Measurements from ENCODE around the gene MYRF.

Gene MYRF

DNA sequence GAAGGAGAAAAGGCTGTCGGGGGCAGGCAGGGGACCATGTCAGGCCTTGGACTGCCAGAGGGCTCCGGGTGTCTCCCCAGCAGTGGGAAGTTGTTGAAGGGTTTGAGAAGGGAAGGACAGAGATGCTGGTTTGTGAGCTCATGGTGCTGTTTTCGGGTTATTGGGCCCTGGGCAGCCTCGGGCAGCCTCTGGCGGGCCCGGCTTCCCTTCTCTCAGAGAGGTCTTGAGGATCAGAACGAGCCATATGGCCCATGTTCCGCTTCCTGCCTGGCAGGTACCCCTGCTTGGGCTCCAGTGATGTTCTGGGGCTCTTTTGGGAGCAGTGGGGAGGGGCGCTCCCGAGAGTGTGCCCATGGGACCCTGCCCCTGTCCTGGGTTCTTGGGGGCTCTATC is 9.8 kb downstream of the MYRF start:
- no peak for DNase-seq

DNA sequence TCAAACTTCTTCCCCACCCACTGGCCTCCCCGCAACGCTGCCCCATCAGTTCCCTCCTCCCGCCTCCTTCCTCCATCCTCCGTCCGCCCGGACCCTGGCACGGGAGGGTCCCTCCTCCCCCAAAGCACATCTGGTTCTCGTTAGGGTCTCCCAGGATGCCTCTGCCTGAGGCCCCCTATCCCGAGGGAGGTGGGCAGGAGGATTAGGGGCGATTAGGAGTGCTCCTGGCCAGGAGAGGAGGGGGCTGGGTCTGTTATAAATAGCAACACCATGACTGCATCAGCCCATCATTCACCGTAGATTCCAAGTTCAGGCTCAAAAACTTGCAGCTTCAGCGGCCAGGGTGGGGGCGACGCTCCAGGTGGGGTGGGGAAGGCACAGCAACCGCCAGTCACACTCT is 10.4 kb downstream of the MYRF start:
- no peak for DNase-seq

DNA sequence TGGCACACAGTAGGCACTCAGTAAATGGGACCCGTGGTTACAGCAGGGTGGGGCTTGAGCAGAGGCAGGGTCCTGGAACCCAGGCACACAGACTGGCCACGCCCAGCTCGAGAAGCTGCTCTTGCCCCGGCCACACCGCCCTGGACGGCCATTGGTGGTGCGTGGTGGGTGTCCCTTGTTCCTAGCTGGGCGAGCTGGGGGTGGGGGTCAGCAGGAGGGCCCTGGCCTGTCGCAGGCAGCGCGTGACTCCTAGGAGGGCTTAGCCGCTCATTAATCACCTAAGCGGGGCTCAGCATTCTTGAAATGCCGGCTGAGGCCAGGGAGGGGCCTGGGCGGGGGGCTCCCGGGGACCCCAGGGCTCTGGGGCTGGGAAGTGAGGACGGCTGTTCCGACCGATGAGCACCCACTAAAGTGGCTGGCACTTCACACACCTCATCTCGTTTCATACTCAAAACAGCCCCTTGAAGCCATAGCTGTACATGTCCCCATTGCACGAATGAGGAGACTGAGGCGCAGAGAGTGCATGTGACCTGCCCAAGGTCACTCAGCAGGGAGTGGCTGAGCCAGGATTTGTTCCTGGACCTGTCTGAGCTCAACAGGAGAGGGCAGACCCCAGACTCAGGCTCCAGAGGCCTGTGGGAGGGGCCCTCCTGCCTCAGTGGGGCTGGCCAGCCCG is 11.6 kb downstream of the MYRF start:
- no peak for DNase-seq

DNA sequence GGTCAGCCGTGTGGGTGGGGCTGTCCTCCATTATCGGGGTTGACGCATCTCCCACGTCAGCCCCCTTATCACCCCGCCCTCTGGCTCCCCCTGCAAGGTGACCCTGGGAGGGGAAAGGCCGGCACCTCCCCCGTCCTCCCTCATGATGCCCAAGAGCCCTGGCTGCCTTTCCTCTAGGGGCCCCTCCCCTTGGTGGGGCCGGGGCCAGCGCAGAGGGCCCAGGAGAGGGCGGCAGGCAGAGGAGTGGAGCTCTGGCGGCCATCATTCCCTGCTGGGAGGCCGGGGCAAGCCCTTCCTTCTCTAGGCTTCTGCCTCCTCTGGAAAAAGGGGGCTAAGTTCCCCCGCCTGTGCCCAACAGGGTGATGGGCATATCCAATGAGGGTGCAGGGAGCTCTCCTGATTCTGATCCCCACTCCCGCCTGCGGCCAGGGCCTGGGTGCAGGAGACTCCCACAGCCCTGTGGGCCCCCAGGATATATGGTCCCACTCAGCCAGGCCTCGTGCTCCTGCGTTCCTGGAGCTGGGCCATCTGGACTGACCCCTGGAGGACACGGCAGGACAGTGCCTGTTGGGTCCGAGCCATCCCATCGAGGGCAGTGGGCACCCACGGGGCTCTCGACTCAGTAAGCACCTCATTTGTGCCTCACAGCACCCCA is 12.3 kb downstream of the MYRF start:
- no peak for DNase-seq

DNA sequence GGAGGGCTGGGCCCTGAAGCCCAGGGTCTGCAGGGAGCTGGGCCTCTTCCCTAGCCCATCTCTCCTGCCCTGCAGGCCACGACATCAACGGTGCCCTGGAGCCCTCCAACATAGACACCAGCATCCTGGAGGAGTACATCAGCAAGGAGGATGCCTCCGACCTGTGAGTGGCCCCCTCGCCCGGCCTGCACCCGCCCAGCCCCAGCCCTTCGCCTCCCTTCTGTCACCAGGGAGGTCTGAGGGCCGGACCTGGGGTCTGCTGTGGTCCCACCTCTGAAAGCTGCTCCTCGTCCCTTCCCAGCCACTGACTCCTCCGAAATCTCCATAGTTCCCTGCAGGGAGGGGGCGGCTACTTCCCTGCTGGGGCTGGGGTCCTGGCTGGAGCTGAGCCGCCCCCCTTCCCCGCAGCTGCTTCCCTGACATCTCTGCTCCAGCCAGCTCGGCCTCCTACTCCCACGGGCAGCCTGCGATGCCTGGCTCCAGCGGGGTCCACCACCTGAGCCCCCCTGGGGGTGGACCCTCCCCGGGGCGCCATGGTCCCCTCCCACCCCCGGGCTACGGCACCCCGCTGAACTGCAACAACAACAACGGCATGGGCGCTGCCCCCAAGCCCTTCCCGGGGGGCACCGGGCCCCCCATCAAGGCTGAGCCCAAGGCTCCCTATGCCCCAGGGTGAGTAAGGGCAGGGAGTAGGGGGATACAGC is 13.3 kb downstream of the MYRF start:
- DNase-seq = no peak

DNA sequence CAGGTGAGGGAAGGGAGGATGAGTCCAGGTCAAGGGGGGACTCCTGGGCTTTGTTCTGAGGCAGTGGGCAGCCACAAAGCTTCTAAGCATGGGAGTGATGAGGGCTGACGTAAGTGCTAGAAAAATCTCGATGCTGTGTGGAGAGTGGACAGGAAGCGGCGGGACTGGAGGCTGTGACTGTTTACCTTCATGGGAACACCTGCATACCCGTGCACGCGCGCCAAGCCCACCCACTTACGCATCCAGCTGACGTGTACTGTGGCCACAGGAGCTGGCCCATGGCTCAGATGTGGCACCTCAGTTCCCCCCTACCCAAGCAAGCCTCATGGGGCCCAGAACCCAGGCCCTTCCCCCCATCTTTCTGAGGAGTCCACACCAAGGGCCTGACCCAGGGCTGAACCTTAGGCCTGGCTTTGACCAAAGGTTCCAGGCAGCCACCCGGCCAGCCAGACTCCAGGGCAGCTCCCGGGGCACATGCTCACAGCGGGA is 14.0 kb downstream of the MYRF start:
- DNase-seq = no peak

DNA sequence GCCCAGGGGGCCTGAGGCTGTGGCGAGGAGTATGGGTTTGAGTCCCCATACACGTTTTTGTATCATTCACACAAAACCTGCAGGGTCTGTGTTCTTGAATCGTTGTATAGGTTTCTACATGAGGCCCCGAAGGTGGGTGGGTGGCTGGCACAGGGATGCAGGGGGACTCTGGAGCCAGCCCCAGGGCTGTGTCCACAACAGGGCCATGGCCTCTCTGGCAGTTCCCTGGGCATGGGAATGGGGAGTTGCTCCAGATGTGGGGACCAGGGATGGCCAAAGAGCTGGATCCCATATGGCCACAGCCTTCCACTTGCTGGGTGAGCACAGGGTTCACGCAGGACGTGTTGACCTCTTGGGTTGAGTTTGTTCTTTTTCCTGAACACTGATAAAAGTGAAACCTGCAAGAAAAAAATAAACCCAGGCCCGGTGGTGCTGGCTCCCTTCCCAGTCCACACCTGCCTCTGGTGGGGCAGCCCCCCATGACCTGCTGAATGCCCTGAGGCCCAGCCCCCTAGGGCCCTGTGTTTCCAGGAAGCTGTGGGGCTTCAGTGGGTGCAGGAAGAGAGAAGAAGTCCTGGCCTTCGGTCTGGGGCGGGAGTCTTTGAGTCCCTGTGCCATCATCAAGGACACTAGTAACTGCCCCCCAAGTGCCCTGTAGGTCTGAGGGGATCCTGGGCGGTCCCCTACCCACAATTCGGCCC is 16.1 kb downstream of the MYRF start:
- DNase-seq = no peak

DNA sequence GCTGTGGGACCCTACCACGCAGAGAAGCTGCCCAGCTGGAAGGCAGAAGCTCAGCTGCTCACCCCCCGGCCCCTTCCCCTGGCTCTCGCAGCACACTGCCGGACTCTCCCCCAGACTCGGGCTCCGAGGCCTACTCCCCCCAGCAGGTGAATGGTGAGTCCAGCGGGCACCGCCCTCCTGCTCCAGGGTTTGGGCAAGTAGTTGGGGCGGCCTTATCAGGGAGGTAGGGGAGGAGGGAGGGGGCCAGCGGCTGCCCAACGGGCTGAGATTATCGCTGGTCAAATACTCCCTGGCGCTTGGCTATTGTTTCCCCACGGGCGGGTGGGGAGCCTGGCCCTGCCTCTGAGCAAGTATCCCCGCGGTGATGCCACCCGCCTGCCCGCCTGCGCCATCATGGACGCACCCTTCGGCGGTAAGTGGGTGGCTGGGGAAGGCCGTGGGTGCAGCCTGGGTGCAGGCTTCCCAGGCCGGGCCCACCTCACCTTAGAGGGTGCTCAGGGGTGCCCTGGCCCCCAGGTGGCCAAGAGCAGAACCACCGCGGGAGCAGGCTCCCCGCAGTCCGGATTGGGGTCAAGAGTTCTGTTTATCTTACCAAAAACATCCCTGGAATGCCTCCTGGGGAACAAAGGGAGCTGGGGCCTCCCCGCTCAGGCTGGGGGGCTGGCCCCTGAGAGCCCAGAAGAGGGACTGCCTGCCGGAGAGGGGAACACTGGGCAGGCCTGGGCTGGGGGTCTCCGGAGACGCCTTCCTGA is 16.9 kb downstream of the MYRF start:
- no peak for DNase-seq

DNA sequence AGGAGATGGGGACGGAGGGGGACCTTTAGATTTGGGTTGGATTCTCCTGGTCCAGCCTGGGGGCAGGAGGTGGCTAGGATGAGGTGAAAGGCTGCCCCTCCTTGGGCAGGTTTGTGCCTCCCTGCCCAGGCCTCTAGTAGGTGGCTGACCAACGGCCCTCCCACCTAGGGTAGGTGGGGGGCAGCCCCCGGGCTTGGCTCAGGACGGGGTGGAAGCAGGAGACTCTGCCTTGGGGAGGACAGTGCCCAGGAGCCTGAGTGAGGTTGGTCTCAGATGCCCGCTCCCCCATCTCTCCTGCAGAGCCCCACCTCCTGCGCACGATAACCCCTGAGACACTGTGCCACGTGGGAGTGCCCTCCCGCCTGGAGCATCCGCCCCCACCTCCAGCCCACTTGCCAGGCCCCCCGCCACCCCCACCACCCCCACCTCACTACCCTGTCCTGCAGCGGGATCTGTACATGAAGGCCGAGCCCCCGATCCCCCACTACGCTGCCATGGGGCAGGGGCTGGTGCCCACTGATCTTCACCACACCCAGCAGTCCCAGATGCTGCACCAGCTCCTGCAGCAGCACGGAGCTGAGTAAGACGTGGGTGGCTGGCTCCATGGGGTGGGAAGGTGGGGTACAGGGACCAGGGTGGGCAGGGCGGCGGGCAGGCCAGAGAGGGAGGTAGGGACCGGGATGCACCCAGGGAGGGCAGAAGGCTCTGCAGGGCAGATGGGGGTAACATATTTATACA is 17.7 kb downstream of the MYRF start:
- no peak for DNase-seq

DNA sequence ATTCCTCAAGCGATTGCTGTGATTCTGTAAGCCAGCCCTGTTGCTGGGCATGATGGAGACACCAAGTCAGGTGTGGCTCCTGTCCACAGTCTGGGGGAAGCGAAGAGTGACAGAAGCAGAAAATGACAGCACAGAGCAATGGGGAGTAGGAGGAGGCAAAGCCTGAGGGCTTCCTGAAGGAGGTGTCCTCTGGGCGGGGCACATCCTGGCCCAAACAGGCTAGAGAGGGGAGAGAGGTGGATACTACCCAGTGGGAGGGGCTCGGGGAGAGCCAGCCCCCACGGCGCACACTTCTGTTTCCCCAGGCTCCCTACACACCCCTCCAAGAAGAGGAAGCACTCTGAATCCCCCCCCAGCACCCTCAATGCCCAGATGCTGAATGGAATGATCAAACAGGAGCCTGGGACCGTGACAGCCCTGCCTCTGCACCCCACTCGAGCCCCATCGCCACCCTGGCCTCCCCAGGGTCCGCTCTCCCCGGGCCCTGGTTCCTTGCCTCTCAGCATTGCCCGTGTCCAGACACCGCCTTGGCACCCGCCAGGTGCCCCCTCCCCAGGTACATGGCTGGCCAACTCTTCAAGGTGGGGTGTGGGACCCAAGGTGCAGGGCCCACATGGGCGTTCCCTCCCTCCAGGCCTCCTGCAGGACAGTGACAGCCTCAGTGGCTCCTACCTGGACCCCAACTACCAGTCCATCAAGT is 18.9 kb downstream of the MYRF start:
- no peak for DNase-seq

DNA sequence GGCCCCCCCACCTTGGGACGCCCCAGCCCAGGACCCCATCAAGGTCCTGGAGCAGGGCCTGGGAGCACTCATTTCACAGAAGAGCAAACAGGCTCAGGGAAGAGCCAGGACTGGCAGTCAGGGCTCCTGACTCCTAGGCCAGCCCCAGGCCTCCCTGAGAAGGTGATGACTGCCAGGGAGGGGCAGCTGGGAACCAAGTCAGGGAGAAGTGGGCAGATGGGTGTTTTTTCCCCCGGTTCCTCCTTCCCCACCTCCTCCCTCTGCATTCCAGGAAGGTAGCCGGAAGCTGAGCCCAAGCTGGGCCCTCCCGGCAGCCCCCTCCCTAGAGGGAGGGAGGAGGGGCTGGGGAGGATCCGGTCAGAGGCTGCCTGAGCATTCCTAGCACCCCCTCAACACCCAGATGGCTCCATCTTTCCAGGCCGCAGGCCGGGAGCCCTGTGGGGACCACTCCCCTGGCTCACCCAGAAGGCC is 19.6 kb downstream of the MYRF start:
- DNase-seq = no peak

DNA sequence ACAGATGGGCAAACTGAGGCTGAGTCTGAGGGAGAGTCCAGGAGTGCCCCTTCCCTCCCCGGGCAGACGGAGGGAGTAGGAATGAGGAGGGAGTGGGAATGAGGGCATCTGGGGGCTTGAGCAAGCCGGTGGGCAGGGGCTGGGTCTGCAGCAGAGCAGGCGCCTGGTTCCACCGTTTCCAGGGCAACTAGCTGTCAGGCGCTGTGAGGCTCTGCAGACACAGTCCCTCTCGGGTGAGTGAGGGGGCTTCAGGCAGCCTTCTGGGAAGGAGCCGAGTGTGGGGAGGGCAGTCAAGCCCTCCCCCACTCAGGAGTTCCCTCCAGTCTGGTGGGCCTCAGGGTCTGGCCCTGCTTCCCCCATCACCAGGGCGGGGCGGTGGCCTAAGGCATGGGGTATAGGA is 20.9 kb downstream of the MYRF start:
- no peak for DNase-seq

DNA sequence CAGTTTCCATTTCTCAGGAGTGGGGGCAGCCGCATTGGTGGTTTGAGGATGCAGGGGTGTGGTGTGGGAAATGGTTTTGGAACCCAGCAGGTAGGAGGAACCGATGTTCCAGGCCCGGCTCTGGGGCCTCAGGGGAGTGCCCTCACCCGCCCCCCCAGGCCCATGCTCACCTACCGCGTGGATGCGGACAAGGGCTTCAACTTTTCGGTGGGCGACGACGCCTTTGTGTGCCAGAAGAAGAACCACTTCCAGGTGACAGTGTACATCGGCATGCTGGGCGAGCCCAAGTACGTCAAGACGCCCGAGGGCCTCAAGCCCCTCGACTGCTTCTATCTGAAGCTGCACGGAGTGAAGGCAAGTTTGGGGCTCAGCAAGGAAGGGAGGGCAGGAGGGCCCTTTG is 21.4 kb downstream of the MYRF start:
- DNase-seq = no peak

DNA sequence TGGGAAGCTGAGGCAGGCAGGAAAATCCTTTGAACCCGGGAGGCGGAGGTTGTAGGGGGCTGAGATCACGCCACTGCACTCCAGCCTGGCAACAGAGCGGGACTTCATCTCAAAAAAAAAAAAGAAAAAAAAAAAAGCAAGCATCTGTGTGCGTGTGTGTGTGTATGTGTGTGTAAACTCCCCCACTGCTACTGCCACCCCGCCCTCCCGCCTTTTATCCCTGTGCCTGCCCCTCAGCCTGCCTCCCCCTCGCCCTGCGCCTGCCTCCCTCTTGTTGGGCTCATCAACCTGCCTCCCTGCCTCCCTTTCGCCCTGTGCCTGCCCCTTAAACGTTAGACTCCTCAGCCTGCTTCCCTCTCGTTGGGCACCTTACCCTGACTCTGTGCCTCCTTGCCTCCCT is 22.0 kb downstream of the MYRF start:
- DNase-seq = no peak

DNA sequence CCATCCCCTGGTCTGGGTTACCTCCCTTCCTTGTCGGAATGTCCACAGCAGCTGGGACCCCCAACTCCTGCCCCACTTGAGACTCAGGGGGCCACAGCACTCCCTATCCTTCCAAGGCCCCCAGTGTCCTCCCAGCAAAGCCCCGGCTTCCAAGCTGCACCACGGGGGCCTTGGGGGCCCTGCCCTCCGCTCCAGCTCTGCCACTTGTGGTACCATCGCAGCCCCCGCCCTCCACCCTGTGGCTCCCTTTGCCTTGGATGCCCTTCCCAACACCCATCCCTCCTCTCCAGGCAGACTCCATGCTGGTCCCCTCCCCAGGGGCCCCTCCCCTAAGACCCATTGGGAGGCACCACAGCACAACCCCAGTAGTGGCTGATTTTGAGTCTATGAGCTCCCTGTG is 22.7 kb downstream of the MYRF start:
- no peak for DNase-seq

DNA sequence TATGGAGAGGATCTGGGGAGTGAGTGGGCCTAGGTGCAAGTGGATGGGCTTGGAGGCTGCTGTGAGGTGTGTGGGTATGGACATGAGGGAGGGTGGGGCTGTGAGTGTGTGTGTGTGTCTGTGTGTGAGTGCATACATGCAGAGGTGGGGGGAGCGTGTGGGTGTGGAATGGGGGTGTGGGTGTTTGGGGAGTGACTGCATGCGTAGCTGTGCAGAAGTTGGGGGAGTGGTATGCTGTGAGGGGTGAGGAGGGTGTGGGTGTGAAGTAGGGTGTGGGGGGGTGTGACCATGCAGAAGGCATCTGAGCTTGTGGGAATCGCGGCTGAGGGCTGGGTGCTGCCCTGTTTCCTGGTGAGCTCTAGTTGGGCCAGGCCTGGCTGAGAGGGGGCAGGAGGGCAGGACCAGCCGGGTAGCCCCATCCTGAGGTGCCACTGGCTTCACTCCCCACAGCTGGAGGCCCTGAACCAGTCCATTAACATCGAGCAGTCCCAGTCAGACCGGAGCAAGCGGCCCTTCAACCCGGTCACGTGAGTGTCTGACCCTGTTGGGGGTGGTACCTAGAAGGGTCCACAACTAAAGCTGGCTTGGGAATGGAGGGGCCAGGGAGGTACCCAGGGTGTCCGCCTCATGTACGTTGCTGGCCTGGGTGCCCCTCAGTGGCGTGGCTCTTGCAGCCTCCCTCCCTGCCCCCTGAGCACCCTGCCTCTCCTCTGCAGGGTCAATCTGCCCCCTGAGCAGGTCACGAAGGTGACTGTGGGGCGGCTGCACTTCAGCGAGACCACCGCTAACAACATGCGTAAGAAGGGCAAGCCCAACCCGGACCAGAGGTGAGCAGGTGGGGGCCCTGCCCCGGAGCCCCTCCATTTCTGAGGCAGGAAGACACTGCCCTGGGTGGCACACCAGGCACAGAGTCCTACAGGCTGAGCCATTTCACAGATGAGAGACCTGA is 23.4 kb downstream of the MYRF start:
- no peak for DNase-seq

DNA sequence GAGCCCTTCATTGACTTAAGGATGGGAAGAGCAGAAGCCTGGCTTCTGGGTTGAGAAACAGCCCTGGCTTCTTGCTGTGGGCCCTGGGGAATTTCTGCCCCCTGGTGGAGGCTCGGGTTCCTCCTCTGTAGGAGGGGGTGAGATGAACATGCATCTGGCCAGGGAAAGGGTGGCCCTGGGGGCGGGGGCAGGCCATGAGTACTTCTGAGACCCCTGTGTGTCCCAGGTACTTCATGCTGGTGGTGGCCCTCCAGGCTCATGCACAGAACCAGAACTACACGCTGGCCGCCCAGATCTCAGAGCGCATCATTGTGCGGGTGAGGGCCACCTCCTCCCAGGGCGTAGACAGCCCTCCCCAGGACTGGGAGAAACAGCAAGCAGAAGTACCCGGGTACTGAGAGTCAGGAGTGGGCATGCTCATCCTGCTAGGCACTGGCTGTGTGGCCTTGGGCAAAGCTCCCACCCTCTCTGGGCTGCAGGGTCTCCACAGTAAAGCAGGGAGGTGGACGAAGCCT is 24.2 kb downstream of the MYRF start:
- DNase-seq = peak; percentile 36 to 49

DNA sequence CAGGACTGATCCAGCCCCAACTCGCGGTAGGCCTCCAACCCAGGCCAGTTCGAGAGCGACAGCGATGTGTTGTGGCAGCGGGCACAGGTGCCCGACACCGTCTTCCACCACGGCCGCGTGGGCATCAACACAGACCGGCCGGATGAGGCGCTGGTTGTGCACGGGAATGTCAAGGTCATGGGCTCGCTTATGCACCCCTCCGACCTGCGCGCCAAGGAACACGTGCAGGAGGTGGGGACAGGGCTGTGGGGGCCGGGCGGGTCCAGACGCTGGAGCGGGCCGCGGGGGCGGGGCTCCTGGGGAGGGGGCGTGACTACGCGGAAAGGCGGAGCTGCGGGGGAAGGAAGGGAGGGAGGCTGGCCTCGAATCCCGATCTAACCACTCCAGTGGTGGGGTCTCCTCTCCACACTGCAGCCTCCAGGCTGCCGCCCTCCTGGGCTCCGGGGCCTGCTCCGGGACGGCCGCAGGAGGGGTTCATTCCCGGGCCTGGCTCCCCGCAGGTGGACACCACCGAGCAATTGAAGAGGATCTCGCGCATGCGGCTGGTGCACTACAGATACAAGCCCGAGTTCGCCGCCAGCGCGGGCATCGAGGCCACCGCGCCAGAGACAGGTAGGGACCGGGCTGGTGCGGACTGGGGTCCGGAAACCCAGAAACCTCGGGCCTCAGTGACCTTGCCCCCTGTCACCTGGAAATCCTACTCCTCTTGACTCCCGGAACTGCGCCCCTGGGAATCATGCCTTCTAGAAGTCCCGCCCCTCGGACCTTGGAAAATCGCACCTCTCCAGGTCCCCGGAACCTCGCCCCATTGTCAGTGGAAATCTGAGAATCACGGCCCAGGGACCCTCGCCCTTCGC is 25.0 kb downstream of the MYRF start:
- DNase-seq = peak in 1 of 2 donors; percentile 7

DNA sequence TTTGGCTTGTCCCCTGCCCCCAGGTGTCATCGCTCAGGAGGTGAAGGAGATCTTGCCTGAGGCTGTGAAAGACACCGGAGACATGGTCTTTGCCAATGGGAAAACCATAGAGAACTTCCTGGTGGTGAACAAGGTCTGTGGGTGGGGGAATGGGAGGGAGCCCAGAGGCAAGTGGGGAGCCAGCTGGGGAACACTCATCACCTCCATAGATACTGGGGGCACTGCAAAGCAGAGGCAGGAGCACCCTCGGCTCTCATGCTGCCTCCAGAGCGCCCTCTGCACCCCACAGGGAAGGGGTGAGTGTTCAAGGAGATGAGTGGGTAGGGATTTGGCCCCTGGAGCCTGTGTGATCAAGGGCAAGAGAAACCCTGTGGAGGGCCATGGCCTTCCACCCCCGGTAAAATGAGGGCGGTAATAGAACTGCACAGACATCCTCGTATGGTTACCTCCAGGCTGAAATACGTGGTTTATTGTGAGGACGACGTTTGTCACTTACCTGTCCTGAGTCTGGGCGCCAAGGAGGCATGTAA is 26.0 kb downstream of the MYRF start:
- no peak for DNase-seq

Measured in bone marrow (tissue), 2 donors.